ENCODE data around the gene FGD3. TPM values are rescaled to one million over a fixed set of nuclear protein-coding genes. Genes with fewer than 3 reads are reported as not detected.

Gene FGD3
- total and polyA plus RNA-seq, 2 donors (not counting 1 experiment from before 2014, with no cell fraction given) = 130 to 134 TPM

- DNase-seq (no peak), ATAC-seq (ENCODE audit: low read depth) (no peak)
- Mint-ChIP-seq H3K27me3 (no peaks in the 10 kb centered on the region), H3K27ac (peak overlapping the region; percentile 39), H3K9me3 (ENCODE audit: insufficient read depth) (no peaks in the 10 kb centered on the region), H3K4me3 (peak overlapping the region; percentile 24), H3K4me1 (peaks cover 48% of the 10 kb centered on the region)
- Histone ChIP-seq H2AFZ (ENCODE audit: insufficient read depth, low read depth, low read length, poor library complexity, severe bottlenecking) (no peak overlapping the region), H3K9me3 (ENCODE audit: control extremely low read depth in 1 of 3, control insufficient read depth in 2 of 3, insufficient read depth in 1 of 3, low read length in 2 of 3) (peaks cover 2 to 8% (median 5%) of the 10 kb centered on the region in 3 donors), H3K36me3 (replicated peaks in 1 of 2; ENCODE audit: control extremely low read depth in 1 of 2, control insufficient read depth in 1 of 2, extremely low read depth in 1 of 2, insufficient read depth in 2 of 2, low read length in 1 of 2) (peaks cover 6 to 58% of the 10 kb centered on the region in 2 experiments), H3K27ac (ENCODE audit: low read length in 2 of 2) (no peak overlapping the region), H3K4me2 (replicated peaks; ENCODE audit: low read depth, low read length, poor library complexity, severe bottlenecking) (peak overlapping the region; percentile 45), H3K27me3 (replicated peaks in 1 of 4; ENCODE audit: control extremely low read depth in 1 of 4, control insufficient read depth in 3 of 4, insufficient read depth in 4 of 4, low read length in 3 of 4) (no peaks in the 10 kb centered on the region), H4K20me1 (ENCODE audit: control insufficient read depth, insufficient read depth, low read length, poor library complexity, severe bottlenecking) (peaks cover 70% of the 10 kb centered on the region), H3K9ac (ENCODE audit: low read length) (no peak overlapping the region), H3K79me2 (ENCODE audit: control insufficient read depth, insufficient read depth, low read length) (peaks cover 93% of the 10 kb centered on the region), H3K4me1 (ENCODE audit: control insufficient read depth in 2 of 2, insufficient read depth in 2 of 2, low read length in 2 of 2) (peaks cover 23 to 25% of the 10 kb centered on the region in 2 donors), H3K4me3 (ENCODE audit: control extremely low read depth in 1 of 5, extremely low read depth in 1 of 5, insufficient read depth in 1 of 5, low read depth in 2 of 5, low read length in 4 of 5) (no peak overlapping the region)
- TF ChIP-seq EZH2 (IDR thresholded peaks at IDR 0.05; ENCODE audit: borderline replicate concordance, insufficient read depth, low read depth, low read length, poor library complexity, severe bottlenecking) (no peak), CTCF (IDR thresholded peaks at IDR 0.05) (no peak)
- ChIA-PET POLR2A (no interaction called here), CTCF (interaction anchor here (0.8 to 1.7 kb wide), 3 partner anchors 13 to 129 kb away, joined by 3 read pairs; no protein-coding TSS in a partner anchor)
- no CpG with 5 or more reads among the region's 2 CpGs for WGBS (ENCODE audit: insufficient coverage)
- intact Hi-C loops (cut with micrococcal nuclease) = no loop called here
These were observed 32.1 kb downstream of the FGD3 start for GRCh38 chr9:92979283-92980056.

All from B cell (primary cell).